C4-2B (cell line): Measurements from ENCODE around the gene RALGAPB.

Experiments used
- ZFX ChIP-seq: fragments of 450-650 bp; IDR thresholded peaks from 2 replicates; pipeline ENCODE4 v1.6.1; 2017
- TF ChIP-seq, protein P1 (sequence below): fragments of 450-650 bp; conservative IDR thresholded peaks from 2 replicates; pipeline ENCODE4 v1.5.1; 2017; ENCODE audit warnings: mild to moderate bottlenecking

GRCh38 chr20:38538789-38539188 is 66.1 kb downstream of the RALGAPB start:
- TF ChIP-seq, protein P1, sequence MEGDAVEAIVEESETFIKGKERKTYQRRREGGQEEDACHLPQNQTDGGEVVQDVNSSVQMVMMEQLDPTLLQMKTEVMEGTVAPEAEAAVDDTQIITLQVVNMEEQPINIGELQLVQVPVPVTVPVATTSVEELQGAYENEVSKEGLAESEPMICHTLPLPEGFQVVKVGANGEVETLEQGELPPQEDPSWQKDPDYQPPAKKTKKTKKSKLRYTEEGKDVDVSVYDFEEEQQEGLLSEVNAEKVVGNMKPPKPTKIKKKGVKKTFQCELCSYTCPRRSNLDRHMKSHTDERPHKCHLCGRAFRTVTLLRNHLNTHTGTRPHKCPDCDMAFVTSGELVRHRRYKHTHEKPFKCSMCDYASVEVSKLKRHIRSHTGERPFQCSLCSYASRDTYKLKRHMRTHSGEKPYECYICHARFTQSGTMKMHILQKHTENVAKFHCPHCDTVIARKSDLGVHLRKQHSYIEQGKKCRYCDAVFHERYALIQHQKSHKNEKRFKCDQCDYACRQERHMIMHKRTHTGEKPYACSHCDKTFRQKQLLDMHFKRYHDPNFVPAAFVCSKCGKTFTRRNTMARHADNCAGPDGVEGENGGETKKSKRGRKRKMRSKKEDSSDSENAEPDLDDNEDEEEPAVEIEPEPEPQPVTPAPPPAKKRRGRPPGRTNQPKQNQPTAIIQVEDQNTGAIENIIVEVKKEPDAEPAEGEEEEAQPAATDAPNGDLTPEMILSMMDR, result no peak
- TF ChIP-seq ZFX, result no peak
